SK-MEL-5 (cell line): Measurements from ENCODE around the gene PPP1R27. TPM values are rescaled to one million over a fixed set of nuclear protein-coding genes. Genes with fewer than 3 reads are reported as not detected.
"Not testable (repeated sequence)": the region's sequence is repeated elsewhere in the genome, so short reads cannot be mapped to it uniquely, and the experiment has no call there.

ENCODE experiments used
- DNase-seq: peaks from one replicate; pipeline ENCODE4 v3.0.0-alpha.2; 2016; ENCODE audit warnings: low read depth, low spot score
- in situ Hi-C: cut with HindIII; loops from 2 replicates; pipeline ENCODE4 v1.10.0; 2016; ENCODE audit warnings: low sequenced_read_pairs, high pct_unique_total_duplicates, low pct_unique_long_range_greater_than_20kb
- total RNA-seq: library from RNA; depleted of rRNA; stranded (reverse); fragments of >200 nt; shearing (Covaris generic); gene quantifications from 2 replicates; pipeline ENCODE4 v1.2.3, GENCODE V29; 2014

Gene PPP1R27
- total RNA-seq, 1 experiment from 2014 or later = 0.63 TPM

DNA sequence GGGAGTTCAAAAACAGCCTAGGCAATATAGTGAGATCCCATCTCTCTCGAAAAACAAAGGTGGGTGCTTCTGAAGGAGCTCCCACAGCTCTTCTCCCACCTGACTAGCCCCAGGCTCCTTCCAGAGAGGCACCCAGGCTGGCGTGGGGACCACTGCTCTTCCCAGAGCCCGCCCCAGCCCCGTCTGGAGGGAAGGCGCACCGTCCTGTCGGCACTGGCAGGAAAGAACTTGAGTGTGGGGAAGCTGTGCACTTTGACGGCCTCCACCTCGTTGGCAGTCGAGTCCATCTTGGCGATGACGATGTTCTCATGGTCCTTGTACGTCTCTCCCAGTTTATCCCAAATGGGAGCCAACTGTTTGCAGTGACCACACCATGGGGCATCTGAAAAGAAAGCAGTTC lies 10.5 kb upstream of the PPP1R27 start:
- in situ Hi-C loops = no loop called here
- no peak for DNase-seq

DNA sequence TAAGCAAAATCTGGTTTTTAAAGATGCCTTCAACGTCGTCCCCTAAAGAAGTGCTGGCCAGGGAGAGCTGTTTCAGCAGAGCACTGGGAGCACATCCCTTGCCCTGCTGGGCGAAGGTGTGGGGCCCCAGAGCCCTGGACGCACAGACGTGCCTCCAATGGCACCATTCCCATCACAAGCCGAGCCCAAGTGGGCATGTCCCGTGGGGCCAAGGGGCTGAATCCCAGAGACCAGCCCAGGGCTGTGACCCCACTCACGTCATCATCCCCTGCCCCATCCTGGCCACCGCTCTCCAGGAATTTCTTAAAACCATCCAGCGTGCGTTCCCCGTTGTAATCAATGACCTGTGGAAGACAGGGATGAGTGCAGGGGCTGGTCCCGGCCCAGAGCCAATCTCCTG lies 10.0 kb upstream of the PPP1R27 start:
- no peak for DNase-seq

DNA sequence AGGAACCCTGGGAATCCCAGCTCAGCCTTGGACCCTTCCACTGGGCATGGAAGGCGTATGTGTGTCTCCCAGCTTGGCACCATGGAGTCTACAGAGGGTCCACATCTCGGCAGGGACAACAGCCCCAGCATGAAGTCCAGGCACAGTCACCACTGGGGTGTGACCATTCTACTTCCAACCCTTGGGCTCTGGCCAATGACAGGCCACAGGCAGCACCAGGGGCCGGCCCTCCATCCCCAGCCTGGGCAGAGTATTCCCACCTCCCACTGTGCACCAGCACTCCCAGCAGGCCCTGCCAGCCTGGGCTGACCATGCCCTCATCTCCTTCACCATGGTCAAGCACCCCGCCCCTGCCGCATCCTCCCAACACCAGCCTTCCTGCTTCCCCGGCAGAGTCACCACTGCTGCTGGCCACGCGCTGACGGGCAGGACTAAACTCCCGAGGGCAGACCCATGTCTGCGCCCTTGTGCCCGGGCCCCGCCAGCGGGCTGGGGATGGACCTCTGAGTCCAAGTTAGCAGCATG lies 9.5 kb upstream of the PPP1R27 start:
- in situ Hi-C loops = no loop called here
- no peak for DNase-seq

More for the DNA sequence above, 10.0 kb upstream of the PPP1R27 start:
- in situ Hi-C loops = no loop called here

DNA sequence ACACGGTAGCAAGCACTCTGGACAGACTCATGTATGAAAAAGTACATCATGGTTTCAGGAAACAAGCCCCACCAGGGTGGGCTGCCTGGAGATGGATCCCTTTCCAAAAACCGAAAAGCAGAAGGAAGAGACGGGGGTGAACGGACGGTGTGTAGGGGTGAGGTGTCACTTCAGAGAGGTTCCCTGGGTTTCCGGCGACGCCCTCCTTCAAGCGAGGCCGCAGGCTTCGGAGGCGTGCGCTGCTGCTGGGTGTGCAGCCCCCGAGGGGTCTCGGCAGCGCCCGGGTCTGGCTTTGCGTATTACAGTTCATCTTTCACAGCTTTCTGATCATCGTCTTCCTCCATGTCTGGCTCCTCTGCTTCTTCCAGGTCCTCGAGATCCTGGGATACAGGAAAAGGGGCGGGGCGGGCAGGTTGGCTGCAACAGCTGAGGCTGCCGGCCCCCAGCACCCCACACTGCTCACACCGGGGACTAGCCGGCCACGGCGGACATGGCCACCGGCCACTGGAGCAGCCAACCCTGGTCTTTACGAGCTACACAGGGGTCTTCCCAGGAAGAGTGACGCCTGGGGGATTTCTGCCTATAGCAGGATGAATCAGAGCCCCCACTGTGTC lies 9.0 kb upstream of the PPP1R27 start:
- in situ Hi-C loops = no loop called here
- no peak for DNase-seq

DNA sequence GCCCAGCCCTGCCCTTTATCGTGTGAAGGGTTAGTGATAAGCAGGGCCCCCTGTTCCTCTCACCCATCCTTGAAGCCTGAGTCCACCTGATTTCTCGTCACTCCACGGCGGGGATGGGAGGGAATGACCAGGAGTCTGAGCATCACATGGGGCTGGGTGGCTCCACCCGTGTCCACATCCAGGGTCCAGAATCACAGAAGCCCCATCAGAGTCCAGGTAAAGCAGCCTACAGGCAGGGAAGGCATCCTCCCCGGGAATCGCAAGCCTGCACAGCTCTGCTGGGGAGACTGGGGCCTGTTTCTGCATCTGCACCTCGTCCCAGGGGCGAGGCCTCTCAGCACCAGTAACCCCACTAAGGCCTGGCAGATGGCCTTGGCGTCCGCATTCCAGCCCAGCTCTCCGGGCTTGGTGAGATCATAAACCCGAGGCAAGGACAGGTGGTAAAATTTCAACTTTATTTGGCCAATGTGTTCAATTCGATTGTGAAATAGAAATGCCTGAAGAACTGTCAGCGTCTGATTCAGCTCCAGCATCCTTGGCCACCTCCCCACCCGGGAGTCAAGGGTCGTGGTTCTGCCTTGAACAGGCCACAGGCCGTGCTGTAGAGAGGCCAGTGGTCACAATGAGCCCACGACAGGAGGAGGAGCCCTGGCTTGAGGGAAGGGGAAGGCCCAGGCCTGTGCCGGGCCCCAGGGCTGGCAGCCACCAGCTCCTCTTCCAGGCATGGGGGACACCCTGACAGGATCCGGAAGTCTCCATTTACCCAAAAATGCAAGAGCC lies 8.1 kb upstream of the PPP1R27 start:
- in situ Hi-C loops = no loop called here
- DNase-seq = no peak

DNA sequence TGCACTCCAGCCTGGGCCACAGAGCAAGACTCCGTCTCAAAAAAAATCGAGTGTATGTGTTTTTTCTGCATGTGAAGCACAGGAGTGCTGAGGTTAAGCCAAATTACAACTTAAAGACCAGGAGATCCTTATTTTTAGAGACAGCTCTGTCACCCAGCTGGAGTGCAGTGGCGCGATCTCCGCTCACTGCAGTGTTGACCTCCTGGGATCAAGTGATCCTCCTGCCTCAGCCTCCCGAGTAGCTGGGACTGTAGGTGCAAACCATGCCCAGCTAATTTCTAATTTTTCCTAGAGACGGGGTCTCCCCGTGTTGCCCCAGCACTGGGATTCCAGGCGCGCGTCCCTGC lies 7.5 kb upstream of the PPP1R27 start:
- in situ Hi-C loops = no loop called here
- no peak for DNase-seq

DNA sequence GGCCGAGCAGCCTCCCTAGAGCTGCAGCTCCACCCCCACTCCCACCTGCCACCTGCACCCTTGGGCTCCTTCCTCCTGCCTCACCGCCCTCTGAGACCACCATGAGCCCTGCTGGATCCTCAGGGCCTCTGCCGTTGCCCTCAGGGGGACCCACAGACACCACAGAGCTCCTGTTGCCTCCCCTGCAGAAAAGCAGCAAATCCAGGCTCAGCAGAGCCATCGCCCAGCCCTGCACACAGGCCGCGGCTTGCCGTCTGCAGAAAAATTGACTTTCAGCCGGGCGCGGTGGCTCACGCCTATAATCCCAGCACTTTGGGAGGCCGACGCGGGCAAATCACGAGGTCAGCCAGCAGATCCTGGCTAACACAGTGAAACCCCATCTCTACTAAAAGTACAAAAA lies 7.0 kb upstream of the PPP1R27 start:
- no peak for DNase-seq
- in situ Hi-C loops = no loop called here

DNA sequence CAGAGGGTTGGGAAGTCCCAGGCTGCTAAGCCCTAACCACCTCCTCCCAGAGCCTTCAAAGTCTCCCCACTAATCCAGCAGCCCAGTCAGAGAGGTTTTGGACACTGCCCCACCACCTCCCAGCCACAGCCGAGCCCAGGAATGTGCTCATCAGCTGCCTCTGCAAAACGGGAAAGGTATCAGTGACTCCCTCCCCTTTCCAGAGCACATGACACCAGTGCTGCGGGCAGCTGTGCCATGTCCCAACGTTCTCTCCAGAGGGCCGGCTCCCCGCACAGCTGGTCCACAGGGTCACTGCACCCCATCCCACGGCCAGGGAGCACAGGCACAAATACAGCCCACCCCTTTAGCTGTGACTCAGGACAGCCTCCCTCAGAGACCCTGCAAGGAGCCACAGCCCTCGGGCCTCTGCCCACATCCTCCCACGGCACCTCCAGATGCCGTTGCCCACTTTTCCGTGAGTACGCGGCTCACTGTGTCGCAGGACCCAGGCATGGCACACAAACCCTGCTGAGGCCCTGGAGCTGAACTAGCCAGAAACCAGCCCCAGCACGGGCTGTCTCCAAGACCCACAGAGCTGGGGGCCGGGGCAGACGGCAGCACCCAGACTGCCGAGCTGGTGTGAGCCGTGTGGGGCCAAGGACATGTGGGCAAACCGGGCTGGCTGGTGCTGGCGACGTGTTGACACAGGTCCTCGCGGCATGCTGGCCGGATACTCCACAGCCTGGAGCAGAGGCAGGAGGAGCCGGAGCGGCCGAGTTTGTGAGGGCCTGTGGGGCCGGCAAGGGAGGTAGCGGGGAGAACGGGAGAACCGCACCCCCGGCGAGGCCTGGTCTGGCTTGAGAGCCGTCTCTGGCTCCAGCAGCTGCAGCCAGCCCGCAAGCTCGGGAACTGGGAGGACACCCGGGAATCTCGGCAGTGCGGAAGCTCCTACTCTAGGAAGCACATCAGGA lies 6.3 kb upstream of the PPP1R27 start:
- in situ Hi-C loops = no loop called here
- no peak for DNase-seq

DNA sequence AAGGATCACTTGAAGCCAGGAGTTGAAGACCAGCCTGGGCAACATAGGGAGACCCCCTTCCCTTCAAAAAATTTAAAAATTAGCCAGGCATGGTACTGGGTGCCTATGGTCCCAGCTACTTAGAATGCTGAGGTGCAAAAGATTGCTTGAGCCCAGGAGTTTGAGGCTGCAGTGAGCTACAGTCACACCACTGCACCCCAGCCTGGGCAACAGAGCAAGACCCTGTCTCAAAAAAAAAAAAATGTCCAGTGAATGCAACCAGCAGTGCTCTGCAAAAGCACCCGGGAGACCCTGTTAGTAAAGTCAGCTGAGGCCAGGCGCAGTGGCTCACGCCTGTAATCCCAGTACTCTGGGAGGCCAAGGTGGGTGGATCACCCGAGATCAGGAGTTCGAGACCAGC lies 5.2 kb upstream of the PPP1R27 start:
- in situ Hi-C loops, DNase-seq: not testable (repeated sequence)

DNA sequence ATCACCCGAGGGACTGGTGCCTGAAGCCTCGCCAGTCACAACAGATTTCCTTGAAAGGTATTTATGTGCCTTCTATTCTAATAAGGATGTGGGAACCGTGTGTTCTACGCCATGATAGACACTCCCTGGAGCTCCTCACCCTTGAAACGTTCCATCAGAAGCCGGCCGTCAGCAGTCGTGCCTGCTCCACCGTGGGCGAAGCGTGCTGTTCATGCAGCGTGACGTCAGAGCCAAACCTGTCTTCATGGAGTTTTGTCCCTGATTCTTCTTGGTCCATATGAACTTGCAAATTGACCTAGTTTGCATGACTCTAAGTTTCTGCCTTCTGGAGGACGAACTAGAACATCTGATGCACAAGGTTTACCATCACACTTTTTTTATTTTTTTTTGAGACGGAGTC lies 4.5 kb upstream of the PPP1R27 start:
- in situ Hi-C loops = no loop called here
- no peak for DNase-seq

DNA sequence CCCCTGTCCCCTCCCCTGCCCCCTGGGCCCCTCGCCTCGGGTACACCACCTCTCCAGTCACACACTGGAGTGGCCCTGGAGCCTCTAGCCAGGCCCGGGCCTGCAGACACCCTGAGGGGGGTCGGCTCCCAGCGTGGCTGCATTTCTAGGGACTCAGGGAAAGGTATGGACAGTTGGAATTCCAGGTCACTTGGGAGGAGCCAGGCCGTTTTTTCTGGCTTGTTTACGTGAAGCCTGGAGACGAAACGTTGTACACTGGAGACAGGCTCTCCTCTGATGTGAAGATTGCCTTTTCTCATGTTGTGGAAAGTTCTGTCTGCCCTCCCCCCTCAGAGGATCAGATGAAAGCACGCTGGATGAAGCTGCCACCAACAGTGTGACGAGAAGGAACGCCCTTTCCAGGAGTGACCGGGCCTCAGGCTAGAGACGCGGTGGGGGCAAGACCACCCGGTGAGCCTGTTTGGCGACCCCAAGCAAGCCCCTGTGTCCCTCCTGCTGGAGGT lies 4.0 kb upstream of the PPP1R27 start:
- in situ Hi-C loops = no loop called here
- DNase-seq = no peak

DNA sequence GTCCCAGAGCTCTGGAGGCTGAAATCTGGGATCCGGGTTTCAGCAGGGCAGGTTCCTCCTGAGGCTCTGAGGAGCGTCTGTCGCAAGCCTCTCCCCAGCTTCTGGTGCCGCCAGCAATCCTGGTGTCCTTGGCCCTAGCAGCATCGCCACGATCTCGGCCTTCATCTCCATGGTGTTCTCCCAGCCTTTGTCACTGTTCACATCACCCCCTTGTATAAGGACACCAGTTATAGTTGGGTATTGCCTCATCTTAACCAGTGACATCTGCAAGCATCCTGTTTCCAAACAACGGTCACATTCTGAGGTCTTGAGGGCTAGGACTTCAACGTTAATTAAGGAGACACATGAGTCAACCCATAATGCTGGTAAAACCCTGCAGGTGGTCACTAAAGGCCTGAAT lies 2.8 kb upstream of the PPP1R27 start:
- in situ Hi-C loops = no loop called here
- peak; percentile 54 for DNase-seq

DNA sequence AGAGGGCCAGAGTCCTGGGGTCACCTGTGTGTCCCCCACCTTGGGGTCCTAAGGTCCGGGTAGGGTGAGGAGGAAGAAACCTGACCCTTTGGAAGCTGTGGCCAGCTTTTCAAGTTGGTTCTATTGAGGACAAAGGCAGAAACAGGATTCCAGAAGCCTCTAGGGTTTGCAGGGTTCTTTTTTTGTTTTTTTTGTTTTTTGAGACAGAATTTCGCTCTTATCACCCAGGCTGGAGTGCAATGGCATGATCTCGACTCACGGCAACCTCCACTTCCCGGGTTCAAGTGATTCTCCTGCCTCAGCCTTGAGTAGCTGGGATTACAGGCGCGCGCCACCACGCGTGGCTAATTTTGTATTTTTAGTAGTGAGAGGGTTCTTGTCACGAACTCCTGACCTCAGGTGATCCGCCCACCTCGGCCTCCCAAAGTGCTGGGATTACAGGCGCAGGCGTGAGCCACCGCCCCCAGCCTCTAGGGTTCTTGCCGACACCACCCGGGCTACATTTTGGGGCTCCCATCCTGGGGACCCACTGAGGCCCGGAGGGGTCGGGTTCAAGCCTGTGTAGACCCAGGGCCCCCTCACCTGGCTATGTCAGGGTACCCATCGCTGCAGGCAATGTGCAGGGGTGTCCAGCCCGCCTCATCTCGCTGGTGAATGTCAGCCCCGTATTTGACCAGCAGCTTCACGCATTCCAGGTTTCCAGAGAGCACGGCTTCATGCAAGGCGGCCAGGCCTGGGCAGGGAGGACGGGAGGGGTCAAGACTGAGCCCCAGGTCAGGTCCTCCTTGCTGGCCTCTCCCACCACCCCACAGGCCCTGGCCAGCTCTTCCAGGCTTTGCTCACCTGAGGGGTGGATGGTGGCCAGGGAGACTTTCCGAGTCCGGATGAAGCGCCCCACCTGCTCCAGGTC lies 674 bp downstream of the PPP1R27 start:
- no peak for DNase-seq
- in situ Hi-C loops = no loop called here

DNA sequence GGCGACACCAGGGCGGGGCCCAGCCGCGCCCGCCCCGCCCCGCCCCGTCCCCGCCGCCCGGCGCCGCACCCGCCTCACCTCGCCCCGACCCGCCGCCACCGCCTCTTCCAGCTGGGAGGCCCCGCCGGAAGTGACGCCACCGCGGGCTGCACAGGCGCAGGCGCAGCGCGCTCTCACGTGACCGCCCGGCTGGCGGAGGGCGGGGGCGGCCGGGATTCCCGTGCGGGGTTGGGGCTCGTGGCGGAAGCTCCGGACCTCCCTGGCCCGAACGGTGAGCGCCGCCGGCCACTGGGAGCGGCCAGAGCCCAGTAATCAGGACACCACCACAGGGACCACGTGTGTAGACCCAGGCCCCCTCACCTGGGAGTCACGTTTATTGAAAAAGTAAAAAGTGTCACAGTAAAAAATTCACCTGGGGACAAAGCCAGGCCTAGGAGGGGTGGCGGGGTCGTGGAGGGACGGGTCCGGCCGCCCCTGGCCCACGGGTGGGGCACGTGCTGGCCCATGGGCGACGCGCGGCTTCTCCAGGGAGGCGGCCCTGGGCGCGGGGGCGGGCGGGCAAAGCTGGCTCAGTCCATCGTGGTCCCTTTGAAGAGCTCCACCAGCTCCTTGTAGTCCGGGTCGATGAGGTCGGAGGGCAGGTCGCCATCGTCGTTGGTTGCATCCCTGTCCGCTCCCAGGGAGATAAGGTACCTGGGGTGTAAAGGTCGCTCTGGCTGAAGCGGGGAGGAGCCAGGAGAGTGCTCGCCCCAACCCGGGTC lies 1.5 kb downstream of the PPP1R27 start, which contains the start of gene MCRIP1:
MCRIP1 (minus strand) TSS at position 132 of the 761 bp plus-strand sequence. CDS start 8,785 bp downstream, outside the sequence.
- peak; percentile 98 for DNase-seq
- in situ Hi-C loops = no loop called here

DNA sequence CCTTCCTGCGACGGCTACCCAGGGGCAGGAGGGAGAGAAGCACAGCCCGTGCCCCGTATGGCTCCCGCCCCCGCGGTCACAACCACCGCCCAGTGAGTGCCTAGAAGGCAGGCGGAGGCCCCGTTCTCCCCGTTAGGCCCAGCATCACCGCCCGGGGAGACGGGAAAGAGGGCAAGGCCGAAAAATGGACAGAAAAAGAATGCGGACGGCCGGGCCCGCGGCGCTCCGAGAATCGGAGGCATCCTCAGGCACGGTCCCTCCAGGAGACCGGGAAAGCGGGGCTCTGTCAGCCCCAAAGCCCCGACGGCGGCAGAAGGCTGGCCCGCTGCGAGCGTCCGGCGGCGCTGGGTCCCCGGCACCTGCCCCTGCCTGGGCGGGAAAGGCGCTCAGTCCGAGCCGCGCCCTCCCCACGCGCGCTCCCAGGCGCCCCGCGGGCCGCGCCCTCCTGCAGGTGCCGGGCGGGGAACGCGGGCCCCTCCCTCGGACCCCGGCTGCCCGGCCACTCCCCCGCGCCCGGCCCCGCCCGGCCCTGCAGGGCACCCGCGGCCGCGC lies 2.2 kb downstream of the PPP1R27 start:
- in situ Hi-C loops = no loop called here

DNA sequence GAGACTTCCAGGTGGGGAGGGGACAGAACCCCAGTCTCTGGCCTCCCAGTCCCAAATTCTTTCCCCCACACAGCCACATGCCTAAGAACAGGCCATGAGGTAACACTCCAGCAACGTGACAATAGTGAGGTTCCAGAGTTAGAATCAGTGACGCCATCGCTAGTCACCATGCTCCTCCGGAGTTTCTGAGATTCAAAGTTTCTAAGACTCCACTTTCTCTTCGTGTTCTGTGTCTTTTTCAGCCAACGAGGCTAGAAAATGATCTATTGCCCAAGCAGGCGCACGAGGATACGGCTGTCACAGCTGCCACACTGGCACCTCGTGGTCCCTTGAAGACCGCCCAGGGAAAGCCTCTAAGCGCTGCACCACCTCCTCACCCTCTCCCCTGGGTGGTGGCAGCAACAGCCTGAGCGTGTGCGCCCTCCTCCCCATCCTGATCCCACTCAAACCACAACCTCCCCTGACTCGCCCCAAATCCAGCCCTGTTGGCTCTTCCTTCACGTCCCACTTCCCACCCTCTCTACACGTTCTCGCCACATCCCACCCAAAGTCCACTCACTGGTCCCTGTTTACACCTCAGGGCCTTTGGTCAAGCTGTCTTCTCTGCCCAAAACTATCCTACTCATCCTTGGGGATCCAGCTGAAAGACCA lies 2.8 kb downstream of the PPP1R27 start:
- in situ Hi-C loops = no loop called here
- no peak for DNase-seq

More for the DNA sequence above, 2.2 kb downstream of the PPP1R27 start:
- DNase-seq = peak; percentile 37
